Endodermal cell (in vitro differentiated cells): ENCODE measurements around the gene ZDHHC24. TPM values are rescaled to one million over a fixed set of nuclear protein-coding genes. Genes with fewer than 3 reads are reported as not detected.

Source experiments
- DNase-seq: peaks from one replicate; pipeline ENCODE4 v3.0.0-alpha.2; 2017
- H3K27ac ChIP-seq: 2 replicates; pipeline ENCODE4 v1.5.1; 2013; ENCODE audit warnings: mild to moderate bottlenecking, low read depth, low read length, moderate library complexity
- H3K27me3 ChIP-seq: 2 replicates; pipeline ENCODE4 v1.6.1; 2013; ENCODE audit warnings: mild to moderate bottlenecking, low read length, moderate library complexity; ENCODE audit not compliant: insufficient read depth, control insufficient read depth, poor library complexity, severe bottlenecking
- H3K36me3 ChIP-seq: 2 replicates; pipeline ENCODE4 v1.7.0; 2013; ENCODE audit warnings: mild to moderate bottlenecking, low read length, moderate library complexity; ENCODE audit not compliant: control insufficient read depth, insufficient read depth
- H3K4me1 ChIP-seq: one replicate; pipeline ENCODE4 v1.7.0; 2013; ENCODE audit warnings: low read length; ENCODE audit not compliant: control insufficient read depth, insufficient read depth
- H3K4me3 ChIP-seq: 2 replicates; pipeline ENCODE4 v1.5.1; 2013; ENCODE audit warnings: mild to moderate bottlenecking, low read length, moderate library complexity
- H3K9ac ChIP-seq: 2 replicates; pipeline ENCODE4 v1.6.1; 2013; ENCODE audit warnings: mild to moderate bottlenecking, low read length, moderate library complexity; ENCODE audit not compliant: poor library complexity, severe bottlenecking; ENCODE audit errors: extremely low read depth
- H3K9me3 ChIP-seq: 2 replicates; pipeline ENCODE4 v1.6.1; 2013; ENCODE audit warnings: mild to moderate bottlenecking, low read length, moderate library complexity; ENCODE audit not compliant: control insufficient read depth
- H3K27ac Mint-ChIP-seq: 2 replicates; pipeline ENCODE4 v1.8.0; 2020; ENCODE audit warnings: mixed read lengths
- H3K27me3 Mint-ChIP-seq: 2 replicates; pipeline ENCODE4 v1.8.0; 2021; ENCODE audit warnings: mild to moderate bottlenecking, mixed read lengths; ENCODE audit not compliant: insufficient read depth
- H3K36me3 Mint-ChIP-seq: 2 replicates; pipeline ENCODE4 v1.8.0; 2020; ENCODE audit warnings: low read depth, mixed read lengths
- H3K4me1 Mint-ChIP-seq: 2 replicates; pipeline ENCODE4 v1.8.0; 2020; ENCODE audit warnings: mixed read lengths
- H3K4me3 Mint-ChIP-seq: 2 replicates; pipeline ENCODE4 v1.8.0; 2020; ENCODE audit warnings: mild to moderate bottlenecking, moderate library complexity, mixed read lengths
- H3K9me3 Mint-ChIP-seq: 2 replicates; pipeline ENCODE4 v1.8.0; 2020; ENCODE audit warnings: mild to moderate bottlenecking, mixed read lengths
- CTCF ChIP-seq: fragments of 200-600 bp; sonication (generic); conservative IDR thresholded peaks from 2 replicates; pipeline ENCODE4 v1.5.0; 2021; ENCODE audit warnings: antibody characterized with exemption, mild to moderate bottlenecking
- WGBS, 2 experiments: methylation state at CpG; one replicate each; pipeline versions ENCODE4 v1.1.5 to v1.1.7; 2013; ENCODE audit warnings: missing lambda C conversion rate in 2 of 2, mixed read lengths in 1 of 2; ENCODE audit not compliant: insufficient coverage in 1 of 2, insufficient read length in 1 of 2; 5-methylcytosine and 5-hydroxymethylcytosine counted together
- total RNA-seq, 2 donors: library from RNA; stranded (reverse); fragmentation: NEBNext Ultra II Directional in 1 of 2; extraction: Animal tissue kit (Norgen Biotek cat#: 25700) in 1 of 2; gene quantifications; 2 replicates in 1 of 2; 3 replicates in 1 of 2; pipeline ENCODE4 v1.2.1, GENCODE V29; 2021

The ZDHHC24 gene
- total RNA-seq, 2 donors from 2014 or later = 10.6 to 11.7 TPM

GRCh38 chr11:66581261-66581660 lies 35.4 kb upstream of the ZDHHC24 start:
- Histone ChIP-seq H3K4me3 (no peak overlapping the region), H3K27me3 (no peaks in the 10 kb centered on the region), H3K4me1 (no peaks in the 10 kb centered on the region), H3K9me3 (peaks cover 11% of the 10 kb centered on the region), H3K36me3 (no peaks in the 10 kb centered on the region), H3K27ac (no peak overlapping the region), H3K9ac (no peak overlapping the region)
- H3K4me3 Mint-ChIP-seq = no peak overlapping the region
- peaks cover 1% of the 10 kb centered on the region for H3K36me3 Mint-ChIP-seq
- WGBS, 2 experiments = 90 to 100% methylated on average over 1 to 3 of the region's 3 CpGs
- peaks cover 42% of the 10 kb centered on the region for H3K9me3 Mint-ChIP-seq
- H3K27me3 Mint-ChIP-seq = peaks cover 27% of the 10 kb centered on the region
- peaks cover 5% of the 10 kb centered on the region for H3K4me1 Mint-ChIP-seq
- TF ChIP-seq CTCF = no peak
- no peak for DNase-seq
- no peak overlapping the region for H3K27ac Mint-ChIP-seq

- Mint-ChIP-seq H3K27me3 (peaks cover 24% of the 10 kb centered on the region), H3K36me3 (peaks cover 1% of the 10 kb centered on the region), H3K9me3 (peaks cover 38% of the 10 kb centered on the region), H3K27ac (no peak overlapping the region), H3K4me1 (peaks cover 5% of the 10 kb centered on the region), H3K4me3 (no peak overlapping the region)
- Histone ChIP-seq H3K36me3 (no peaks in the 10 kb centered on the region), H3K4me3 (no peak overlapping the region), H3K4me1 (no peaks in the 10 kb centered on the region), H3K9ac (no peak overlapping the region), H3K27ac (no peak overlapping the region), H3K9me3 (peaks cover 11% of the 10 kb centered on the region), H3K27me3 (no peaks in the 10 kb centered on the region)
- TF ChIP-seq CTCF = no peak
- 91 to 94% methylated on average over 5 of the region's 5 CpGs for WGBS, 2 experiments
- no peak for DNase-seq
These were observed 35.0 kb upstream of the ZDHHC24 start for GRCh38 chr11:66580803-66581202.

GRCh38 chr11:66579017-66579606 lies 33.3 kb upstream of the ZDHHC24 start:
- Mint-ChIP-seq H3K4me1 (peaks cover 5% of the 10 kb centered on the region), H3K27me3 (peaks cover 25% of the 10 kb centered on the region), H3K36me3 (peaks cover 13% of the 10 kb centered on the region), H3K27ac (no peak overlapping the region), H3K4me3 (no peak overlapping the region), H3K9me3 (peaks cover 46% of the 10 kb centered on the region)
- TF ChIP-seq CTCF = peak; percentile 92
- H3K4me1 ChIP-seq = no peaks in the 10 kb centered on the region
- peak; percentile 93 for DNase-seq
- H3K27me3 ChIP-seq = no peaks in the 10 kb centered on the region
- WGBS, 2 experiments = 35 to 36% methylated on average over 23 to 25 of the region's 25 CpGs
- H3K27ac ChIP-seq = no peak overlapping the region
- H3K4me3 ChIP-seq = no peak overlapping the region
- H3K9me3 ChIP-seq = peaks cover 11% of the 10 kb centered on the region
- H3K36me3 ChIP-seq = no peaks in the 10 kb centered on the region
- H3K9ac ChIP-seq = no peak overlapping the region
